DND-41 (cell line): ENCODE results near the gene CHN2.

ENCODE experiments used
- ATAC-seq: fragments of 200-7000 bp; cut with Tn5 transposase; 3 replicates; pipeline ENCODE4 v1.9.1; 2021; ENCODE audit warnings: low read depth; ENCODE audit not compliant: insufficient read depth
- DNase-seq: peaks from one replicate; pipeline ENCODE4 v3.0.0-alpha.2; 2020
- H2AFZ ChIP-seq: 2 replicates; pipeline ENCODE4 v1.6.0; 2012; ENCODE audit warnings: low read depth, low read length
- H3K27ac ChIP-seq: 2 replicates; pipeline ENCODE4 v1.5.1; 2012; ENCODE audit warnings: low read length, inconsistent platforms
- H3K27me3 ChIP-seq: fragments of 200-600 bp; sonication (generic); 2 replicates; pipeline ENCODE4 v1.6.0; 2012; ENCODE audit warnings: low read length, mild to moderate bottlenecking, inconsistent platforms; ENCODE audit not compliant: insufficient read depth, poor library complexity
- H3K36me3 ChIP-seq: 2 replicates; pipeline ENCODE4 v1.5.1; 2012; ENCODE audit warnings: low read length, inconsistent platforms; ENCODE audit not compliant: insufficient read depth
- H3K4me1 ChIP-seq: 2 replicates; pipeline ENCODE4 v1.5.1; 2012; ENCODE audit warnings: mild to moderate bottlenecking, low read length; ENCODE audit not compliant: insufficient read depth
- H3K4me2 ChIP-seq: 2 replicates; pipeline ENCODE4 v1.6.0; 2012; ENCODE audit warnings: mild to moderate bottlenecking, moderate library complexity, low read length, inconsistent platforms; ENCODE audit not compliant: insufficient read depth
- H3K4me3 ChIP-seq, 2 experiments: fragments of 200-600 bp in 1 of 2; shearing (Covaris generic) in 1 of 2; 2 replicates each; pipeline ENCODE4 v1.5.1; 2012 to 2016; ENCODE audit warnings: inconsistent platforms in 2 of 2, low read length in 2 of 2, mild to moderate bottlenecking in 2 of 2, low read depth in 1 of 2, moderate library complexity in 1 of 2
- H3K79me2 ChIP-seq: 2 replicates; pipeline ENCODE4 v1.6.0; 2012; ENCODE audit warnings: low read length, inconsistent platforms; ENCODE audit not compliant: insufficient read depth
- H3K9ac ChIP-seq: 2 replicates; pipeline ENCODE4 v1.6.0; 2012; ENCODE audit warnings: low read depth, mild to moderate bottlenecking, inconsistent platforms, low read length, moderate library complexity
- H3K9me3 ChIP-seq: 2 replicates; pipeline ENCODE4 v1.5.1; 2012; ENCODE audit warnings: low read length, moderate library complexity, mild to moderate bottlenecking, inconsistent platforms; ENCODE audit not compliant: insufficient read depth, severe bottlenecking
- H4K20me1 ChIP-seq: 2 replicates; pipeline ENCODE4 v1.6.0; 2012; ENCODE audit warnings: low read length; ENCODE audit not compliant: insufficient read depth
- CTCF ChIP-seq: IDR thresholded peaks from 2 replicates; pipeline ENCODE4 v1.5.1; 2012; ENCODE audit warnings: borderline replicate concordance, low read length, moderate library complexity, mild to moderate bottlenecking; ENCODE audit not compliant: poor library complexity, severe bottlenecking; ENCODE audit errors: extremely low read depth
- EZH2 ChIP-seq: IDR thresholded peaks from 3 replicates; pipeline ENCODE4 v1.6.1; 2012; ENCODE audit warnings: borderline replicate concordance, low read depth, mild to moderate bottlenecking, moderate library complexity, low read length, inconsistent platforms; ENCODE audit not compliant: severe bottlenecking

The CHN2 gene

GRCh38 chr7:29362380-29362779 lies 167.8 kb downstream of the CHN2 start:
- Histone ChIP-seq H3K4me1 (no peaks in the 10 kb centered on the region), H3K36me3 (no peaks in the 10 kb centered on the region), H3K4me2 (no peak overlapping the region), H2AFZ (no peak overlapping the region), H3K27me3 (no peaks in the 10 kb centered on the region), H3K27ac (no peak overlapping the region), H3K9ac (no peak overlapping the region), H3K79me2 (no peaks in the 10 kb centered on the region), H4K20me1 (no peaks in the 10 kb centered on the region), H3K4me3 (no peak overlapping the region), H3K9me3 (no peaks in the 10 kb centered on the region)
- no peak for TF ChIP-seq EZH2
- TF ChIP-seq CTCF, result no peak
- ATAC-seq, result no peak
- DNase-seq, result no peak

GRCh38 chr7:29363636-29364425 lies 169.3 kb downstream of the CHN2 start:
- Histone ChIP-seq H3K9ac (no peak overlapping the region), H4K20me1 (no peaks in the 10 kb centered on the region), H3K9me3 (no peaks in the 10 kb centered on the region), H3K4me1 (no peaks in the 10 kb centered on the region), H3K79me2 (no peaks in the 10 kb centered on the region), H3K36me3 (no peaks in the 10 kb centered on the region), H3K27me3 (no peaks in the 10 kb centered on the region), H3K4me2 (no peak overlapping the region), H2AFZ (no peak overlapping the region), H3K27ac (no peak overlapping the region), H3K4me3 (no peak overlapping the region)
- no peak for TF ChIP-seq EZH2
- TF ChIP-seq CTCF, result no peak
- DNase-seq, result no peak
- ATAC-seq, result no peak

- TF ChIP-seq CTCF, result no peak
- no peak for TF ChIP-seq EZH2
- Histone ChIP-seq H3K9me3 (no peaks in the 10 kb centered on the region), H3K4me2 (no peak overlapping the region), H3K9ac (no peak overlapping the region), H3K36me3 (no peaks in the 10 kb centered on the region), H3K4me3 (no peak overlapping the region), H2AFZ (no peak overlapping the region), H3K79me2 (no peaks in the 10 kb centered on the region), H3K4me1 (no peaks in the 10 kb centered on the region), H3K27me3 (no peaks in the 10 kb centered on the region), H3K27ac (no peak overlapping the region), H4K20me1 (no peaks in the 10 kb centered on the region)
- ATAC-seq (no peak), DNase-seq (no peak)
Measured at GRCh38 chr7:29364661-29365060, 170.1 kb downstream of the CHN2 start.

- H3K27ac ChIP-seq, result no peak overlapping the region
- ATAC-seq (no peak), DNase-seq (no peak)
- no peak for TF ChIP-seq EZH2
- H4K20me1 ChIP-seq, result no peaks in the 10 kb centered on the region
- no peak overlapping the region for H2AFZ ChIP-seq
- H3K9me3 ChIP-seq, result no peaks in the 10 kb centered on the region
- H3K79me2 ChIP-seq, result no peaks in the 10 kb centered on the region
- H3K9ac ChIP-seq, result no peak overlapping the region
- H3K4me3 ChIP-seq, result no peak overlapping the region
- H3K4me2 ChIP-seq, result no peak overlapping the region
- no peaks in the 10 kb centered on the region for H3K4me1 ChIP-seq
- H3K27me3 ChIP-seq, result no peaks in the 10 kb centered on the region
- H3K36me3 ChIP-seq, result no peaks in the 10 kb centered on the region
Measured at GRCh38 chr7:29365423-29365822, 170.8 kb downstream of the CHN2 start.
